Coronary artery (tissue), 2 donors: ENCODE data around the gene TNFAIP8.

Experiments used
- DNase-seq: peaks from one replicate; pipeline ENCODE4 v3.0.0-alpha.2; 2017; ENCODE audit warnings: low spot score
- H3K27ac ChIP-seq, 2 donors: fragments of 200-600 bp; sonication (generic); one replicate each; pipeline ENCODE4 v1.5.1; 2016 to 2019
- H3K4me3 ChIP-seq: fragments of 200-600 bp; sonication (generic); 2 replicates; pipeline ENCODE4 v1.5.1; 2016; ENCODE audit warnings: mild to moderate bottlenecking, moderate library complexity
- TF ChIP-seq, protein P1 (sequence below): fragments of 200-600 bp; sonication (generic); IDR thresholded peaks from one replicate; pipeline ENCODE4 v1.5.1; 2019; ENCODE audit warnings: antibody characterized with exemption

TNFAIP8 gene

DNA sequence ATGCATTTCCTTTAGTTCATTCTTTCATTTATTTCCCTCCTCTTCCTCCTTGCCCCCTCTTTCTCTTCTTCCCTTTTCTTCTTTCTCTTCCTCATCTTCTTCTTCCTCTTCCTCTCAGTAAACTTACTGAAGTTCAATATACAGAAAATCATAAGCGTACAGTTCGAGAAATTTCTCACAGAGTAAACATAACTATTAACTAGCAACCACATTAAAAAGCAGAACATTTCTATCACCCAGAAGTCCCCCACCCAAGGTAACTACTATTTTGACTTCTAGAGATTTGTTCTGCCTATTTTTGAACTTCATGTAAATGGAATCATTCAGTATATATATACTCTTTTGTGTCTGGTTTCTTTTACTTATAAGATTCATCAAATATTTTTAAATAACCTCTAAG, 48.2 kb downstream of the TNFAIP8 start:
- no peak for DNase-seq
- Histone ChIP-seq H3K4me3 (no peak overlapping the region), H3K27ac (no peak overlapping the region)
- TF ChIP-seq, protein P1, sequence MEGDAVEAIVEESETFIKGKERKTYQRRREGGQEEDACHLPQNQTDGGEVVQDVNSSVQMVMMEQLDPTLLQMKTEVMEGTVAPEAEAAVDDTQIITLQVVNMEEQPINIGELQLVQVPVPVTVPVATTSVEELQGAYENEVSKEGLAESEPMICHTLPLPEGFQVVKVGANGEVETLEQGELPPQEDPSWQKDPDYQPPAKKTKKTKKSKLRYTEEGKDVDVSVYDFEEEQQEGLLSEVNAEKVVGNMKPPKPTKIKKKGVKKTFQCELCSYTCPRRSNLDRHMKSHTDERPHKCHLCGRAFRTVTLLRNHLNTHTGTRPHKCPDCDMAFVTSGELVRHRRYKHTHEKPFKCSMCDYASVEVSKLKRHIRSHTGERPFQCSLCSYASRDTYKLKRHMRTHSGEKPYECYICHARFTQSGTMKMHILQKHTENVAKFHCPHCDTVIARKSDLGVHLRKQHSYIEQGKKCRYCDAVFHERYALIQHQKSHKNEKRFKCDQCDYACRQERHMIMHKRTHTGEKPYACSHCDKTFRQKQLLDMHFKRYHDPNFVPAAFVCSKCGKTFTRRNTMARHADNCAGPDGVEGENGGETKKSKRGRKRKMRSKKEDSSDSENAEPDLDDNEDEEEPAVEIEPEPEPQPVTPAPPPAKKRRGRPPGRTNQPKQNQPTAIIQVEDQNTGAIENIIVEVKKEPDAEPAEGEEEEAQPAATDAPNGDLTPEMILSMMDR: no peak

GRCh38 chr5:119405419-119405818, 49.6 kb downstream of the TNFAIP8 start:
- Histone ChIP-seq H3K4me3 (no peak overlapping the region), H3K27ac (no peak overlapping the region)
- no peak for DNase-seq
- TF ChIP-seq, protein P1: no peak

DNA sequence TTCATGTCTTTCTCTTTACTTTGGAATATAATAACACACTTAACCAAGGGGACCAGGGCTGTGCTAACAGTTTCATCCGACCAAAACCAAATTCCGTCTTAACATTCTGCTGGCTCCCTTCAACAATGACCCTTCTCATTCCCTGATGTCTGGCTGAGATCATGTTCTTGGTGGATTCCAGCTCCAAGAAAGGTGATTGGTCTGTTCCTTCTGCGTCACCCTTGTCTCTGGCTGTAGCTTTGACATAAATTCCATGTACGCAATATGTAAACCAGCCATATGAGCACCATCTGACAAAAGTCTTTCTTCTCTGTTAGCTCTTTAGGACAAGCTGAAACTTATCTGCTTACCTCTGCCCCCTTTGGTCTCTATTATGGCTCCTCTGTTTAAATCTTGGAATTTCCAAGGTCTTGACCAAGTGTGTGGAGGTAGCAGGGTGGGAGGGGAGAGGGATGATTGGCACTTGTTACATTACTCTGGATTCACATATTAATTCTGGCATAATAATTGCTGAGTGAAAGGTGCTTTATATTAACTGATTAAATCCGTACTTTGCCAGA, 50.8 kb downstream of the TNFAIP8 start:
- DNase-seq: no peak
- TF ChIP-seq, protein P1: no peak
- H3K4me3 ChIP-seq: no peak overlapping the region
- no peak overlapping the region for H3K27ac ChIP-seq

DNA sequence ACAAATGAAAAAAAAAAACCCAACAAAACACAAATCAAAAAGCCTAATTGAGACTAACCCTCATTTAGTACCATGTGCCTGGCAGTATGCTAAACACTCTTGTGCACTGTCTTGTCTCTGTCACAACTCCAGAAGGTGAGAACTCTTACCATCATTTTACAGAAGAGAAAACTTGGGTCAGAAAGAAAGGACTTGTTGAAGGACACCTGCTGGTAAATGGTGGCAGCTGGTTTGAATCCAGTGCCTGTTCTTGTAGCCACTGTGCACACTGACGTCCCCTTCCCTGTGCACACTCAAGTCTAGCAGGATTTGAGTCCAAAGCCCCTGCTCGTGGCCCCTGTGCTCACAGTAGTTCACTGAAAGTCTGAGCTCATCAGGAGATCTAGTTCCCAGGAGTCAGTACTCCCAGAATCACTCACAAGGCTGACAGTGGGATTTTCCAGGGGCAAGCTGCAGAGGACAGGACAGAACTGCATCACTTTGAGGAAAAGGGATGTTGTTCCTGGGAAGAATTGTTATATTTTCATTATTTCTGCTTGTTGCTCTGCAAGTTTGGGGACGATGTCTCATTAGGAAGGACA, 53.5 kb downstream of the TNFAIP8 start:
- H3K4me3 ChIP-seq: no peak overlapping the region
- TF ChIP-seq, protein P1: no peak
- no peak for DNase-seq
- H3K27ac ChIP-seq: no peak overlapping the region

DNA sequence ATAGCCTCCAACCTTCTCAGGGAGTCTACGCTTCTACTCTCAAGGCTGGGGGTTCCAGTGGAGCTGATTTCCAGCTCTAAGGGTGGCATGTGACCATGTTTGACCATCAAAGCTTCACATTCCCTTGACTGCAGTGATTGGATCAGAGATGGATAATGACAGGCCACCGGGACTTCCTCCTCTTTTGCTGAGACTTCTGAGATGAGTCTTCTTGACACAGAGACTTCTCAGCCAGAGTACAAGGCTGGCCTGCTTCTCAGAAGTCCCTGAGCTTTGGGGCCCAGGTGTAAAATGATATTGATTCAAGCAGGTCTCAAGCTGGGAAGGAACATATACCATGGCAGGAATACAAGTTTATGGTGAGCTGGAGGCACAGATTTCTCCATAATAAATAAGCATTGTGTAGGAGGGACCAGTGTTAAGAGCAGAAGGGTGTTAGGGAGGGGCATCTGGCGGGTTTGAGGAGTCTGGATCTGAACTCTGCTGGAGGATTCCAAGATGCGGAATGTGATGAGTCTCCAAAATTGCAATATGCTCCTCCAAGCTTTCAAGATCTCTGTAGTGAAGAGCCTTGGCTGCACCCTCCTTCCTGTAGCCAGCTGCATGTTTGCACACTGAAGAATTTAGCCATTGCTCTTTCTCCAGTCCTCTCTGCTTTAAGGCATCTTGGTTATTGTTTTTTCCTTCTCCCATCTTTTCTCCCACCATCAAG, 54.8 kb downstream of the TNFAIP8 start:
- TF ChIP-seq, protein P1: no peak
- Histone ChIP-seq H3K4me3 (no peak overlapping the region), H3K27ac (no peak overlapping the region)
- DNase-seq: no peak

DNA sequence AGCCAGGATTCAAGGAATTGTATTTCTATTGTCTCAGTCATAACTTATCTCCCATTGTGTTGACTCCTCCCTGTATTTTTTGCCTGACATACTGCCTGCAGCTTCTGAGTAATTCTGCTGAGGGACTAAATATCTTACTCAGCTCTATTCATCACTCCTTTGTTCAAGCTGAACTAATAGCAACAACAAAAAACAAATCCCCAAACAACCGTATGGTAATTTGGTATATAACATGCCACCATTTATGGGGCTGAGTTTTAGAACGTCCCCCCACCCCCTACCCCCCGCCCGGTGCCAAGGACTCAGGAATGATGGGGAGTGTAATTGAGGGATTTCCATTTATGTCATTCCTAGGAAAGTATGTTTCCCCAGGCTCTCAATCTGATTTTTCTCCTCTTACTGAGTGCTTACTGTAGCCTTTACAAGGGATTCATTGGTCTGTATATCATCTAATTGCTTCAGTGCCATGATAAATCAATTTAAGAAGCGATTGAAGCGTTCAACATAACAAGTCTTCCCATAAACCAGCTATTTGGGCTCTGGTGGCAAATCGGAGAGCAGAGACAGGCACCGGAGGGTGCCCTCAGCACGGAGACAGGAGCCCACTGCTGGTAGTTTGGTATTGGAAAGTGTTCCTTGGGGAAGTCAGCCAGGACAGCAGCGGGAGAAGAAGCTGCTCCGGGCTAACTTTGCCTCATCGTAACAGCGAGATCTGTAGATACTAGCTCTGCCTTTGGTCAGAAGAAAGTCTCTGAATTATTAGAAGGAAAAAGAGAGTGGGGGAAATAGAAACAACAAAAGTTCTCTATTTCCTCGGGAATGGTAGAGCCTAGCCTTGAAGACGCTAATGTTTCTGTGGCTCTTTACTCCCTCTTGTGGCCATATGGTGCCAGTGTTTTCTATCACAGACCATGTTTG, 55.8 kb downstream of the TNFAIP8 start:
- peak; percentile 80 for DNase-seq
- TF ChIP-seq, protein P1: peak; percentile 78
- peak overlapping the region; percentile 60 for H3K4me3 ChIP-seq
- peak overlapping the region; percentile 64 to 73 for H3K27ac ChIP-seq
